ENCODE results near the gene ARPP19.
"Not testable (repeated sequence)": the region's sequence is repeated elsewhere in the genome, so short reads cannot be mapped to it uniquely, and the experiment has no call there.

The ARPP19 gene

GRCh38 chr15:52556524-52557273 is 12.1 kb downstream of the ARPP19 start:
- no peak for TF ChIP-seq TAF1 (IDR thresholded peaks at IDR 0.05; ENCODE audit: low read depth, low read length)
- TF ChIP-seq PAX5 (IDR thresholded peaks at IDR 0.05; ENCODE audit: insufficient read depth, low read length, severe bottlenecking) = no peak
- no peak for TF ChIP-seq POU2F2 (IDR thresholded peaks at IDR 0.05; ENCODE audit: low read depth, low read length)
- TF ChIP-seq POLR2A (IDR thresholded peaks at IDR 0.05; ENCODE audit: low read depth, low read length) = no peak
- TF ChIP-seq SPI1 (IDR thresholded peaks at IDR 0.05; ENCODE audit: low read depth, low read length) = no peak
- no peak for TF ChIP-seq POLR2AphosphoS5 (IDR thresholded peaks at IDR 0.05; ENCODE audit: low read depth, low read length)
- FAIRE-seq = no peak
- DNase-seq (ENCODE audit: insufficient read length, low spot score) = no peak

DNA sequence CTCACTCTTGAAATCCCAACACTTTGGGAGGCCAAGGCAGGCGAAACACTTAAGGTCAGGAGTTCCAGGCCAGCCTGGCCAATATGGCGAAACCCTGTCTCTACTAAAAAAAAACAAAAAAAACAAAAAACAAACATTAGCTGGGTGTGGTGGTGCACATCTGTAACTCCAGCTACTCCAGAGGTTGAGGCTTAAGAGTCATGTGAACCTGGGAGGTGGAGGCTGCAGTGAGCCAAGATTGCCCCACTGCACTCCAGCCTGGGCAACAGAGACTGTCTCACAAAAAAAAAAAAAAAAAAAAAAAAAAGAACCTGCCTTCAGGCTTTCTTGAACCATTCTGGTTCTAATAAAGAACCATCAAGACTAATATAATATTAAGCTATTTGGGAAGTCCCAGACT is 16.5 kb downstream of the ARPP19 start:
- FAIRE-seq = no peak
- TF ChIP-seq TAF1 (IDR thresholded peaks at IDR 0.05; ENCODE audit: low read depth, low read length) (no peak), PAX5 (IDR thresholded peaks at IDR 0.05; ENCODE audit: insufficient read depth, low read length, severe bottlenecking) (no peak), POU2F2 (IDR thresholded peaks at IDR 0.05; ENCODE audit: low read depth, low read length) (no peak), POLR2A (IDR thresholded peaks at IDR 0.05; ENCODE audit: low read depth, low read length) (no peak), POLR2AphosphoS5 (IDR thresholded peaks at IDR 0.05; ENCODE audit: low read depth, low read length) (no peak), SPI1 (IDR thresholded peaks at IDR 0.05; ENCODE audit: low read depth, low read length) (no peak)
- no peak for DNase-seq (ENCODE audit: insufficient read length, low spot score)

- no peak for FAIRE-seq
- no peak for DNase-seq (ENCODE audit: insufficient read length, low spot score)
- TF ChIP-seq PAX5 (IDR thresholded peaks at IDR 0.05; ENCODE audit: insufficient read depth, low read length, severe bottlenecking) (no peak), POU2F2 (IDR thresholded peaks at IDR 0.05; ENCODE audit: low read depth, low read length) (no peak), POLR2A (IDR thresholded peaks at IDR 0.05; ENCODE audit: low read depth, low read length) (no peak), TAF1 (IDR thresholded peaks at IDR 0.05; ENCODE audit: low read depth, low read length) (no peak), POLR2AphosphoS5 (IDR thresholded peaks at IDR 0.05; ENCODE audit: low read depth, low read length) (no peak)
Observed at GRCh38 chr15:52551762-52552161, 17.1 kb downstream of the ARPP19 start.

GRCh38 chr15:52551186-52551585 is 17.6 kb downstream of the ARPP19 start:
- peak; percentile 84 for FAIRE-seq
- DNase-seq (ENCODE audit: insufficient read length, low spot score) = not testable (repeated sequence)

GRCh38 chr15:52546031-52546751 is 22.6 kb downstream of the ARPP19 start:
- TF ChIP-seq POLR2AphosphoS5 (IDR thresholded peaks at IDR 0.05; ENCODE audit: low read depth, low read length) (peak; percentile 74; the same call in 1 of the 2 replicates), POLR2A (IDR thresholded peaks at IDR 0.05; ENCODE audit: low read depth, low read length) (peak; percentile 25; the same call in 1 of the 2 replicates), PAX5 (IDR thresholded peaks at IDR 0.05; ENCODE audit: insufficient read depth, low read length, severe bottlenecking) (no peak)
- FAIRE-seq = no peak
- DNase-seq (ENCODE audit: insufficient read length, low spot score) = no peak

DNA sequence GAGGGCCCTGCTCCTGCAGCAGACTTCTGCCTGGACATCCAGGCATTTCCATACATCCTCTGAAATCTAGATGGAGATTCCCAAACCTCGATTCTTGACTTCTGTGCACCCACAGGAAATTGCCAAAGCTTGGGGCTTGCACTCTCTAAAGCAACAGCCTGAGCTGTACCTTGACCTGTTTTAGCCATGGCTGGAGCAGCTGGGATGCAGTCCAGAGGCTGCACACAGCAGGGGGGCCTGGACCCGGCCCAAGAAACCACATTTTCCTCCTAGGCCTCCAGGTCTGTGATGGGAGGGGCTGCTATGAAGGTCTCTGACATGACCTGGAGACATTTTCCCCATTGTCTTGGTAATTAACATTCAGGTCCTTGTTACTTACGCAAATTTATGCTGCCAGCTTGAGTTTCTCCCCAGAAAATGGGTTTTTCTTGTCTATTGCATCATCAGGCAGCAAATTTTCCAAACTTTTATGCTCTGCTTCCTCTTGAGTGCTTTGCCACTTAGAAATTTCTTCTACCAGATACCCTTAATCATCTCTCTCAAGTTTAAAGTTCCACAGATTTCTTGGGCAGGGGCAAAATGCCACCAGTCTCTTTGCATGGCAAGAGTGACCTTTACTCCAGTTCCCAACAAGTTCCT is 28.3 kb downstream of the ARPP19 start:
- DNase-seq (ENCODE audit: insufficient read length, low spot score) = no peak
- FAIRE-seq = no peak
- TF ChIP-seq POU2F2 (IDR thresholded peaks at IDR 0.05; ENCODE audit: low read depth, low read length) = no peak
- no peak for TF ChIP-seq POLR2AphosphoS5 (IDR thresholded peaks at IDR 0.05; ENCODE audit: low read depth, low read length)
- no peak for TF ChIP-seq POLR2A (IDR thresholded peaks at IDR 0.05; ENCODE audit: low read depth, low read length)
- TF ChIP-seq TAF1 (IDR thresholded peaks at IDR 0.05; ENCODE audit: low read depth, low read length) = no peak
- no peak for TF ChIP-seq SPI1 (IDR thresholded peaks at IDR 0.05; ENCODE audit: low read depth, low read length)
- TF ChIP-seq PAX5 (IDR thresholded peaks at IDR 0.05; ENCODE audit: insufficient read depth, low read length, severe bottlenecking) = no peak

- no peak for TF ChIP-seq SPI1 (IDR thresholded peaks at IDR 0.05; ENCODE audit: low read depth, low read length)
- no peak for TF ChIP-seq POU2F2 (IDR thresholded peaks at IDR 0.05; ENCODE audit: low read depth, low read length)
- TF ChIP-seq PAX5 (IDR thresholded peaks at IDR 0.05; ENCODE audit: insufficient read depth, low read length, severe bottlenecking) = no peak
- TF ChIP-seq POLR2A (IDR thresholded peaks at IDR 0.05; ENCODE audit: low read depth, low read length) = no peak
- TF ChIP-seq POLR2AphosphoS5 (IDR thresholded peaks at IDR 0.05; ENCODE audit: low read depth, low read length) = no peak
- TF ChIP-seq TAF1 (IDR thresholded peaks at IDR 0.05; ENCODE audit: low read depth, low read length) = no peak
- DNase-seq (ENCODE audit: insufficient read length, low spot score) (no peak), FAIRE-seq (no peak)
Observed at GRCh38 chr15:52537459-52537858, 31.4 kb downstream of the ARPP19 start.

- DNase-seq (ENCODE audit: insufficient read length, low spot score) = no peak
- FAIRE-seq = no peak
- no peak for TF ChIP-seq POLR2AphosphoS5 (IDR thresholded peaks at IDR 0.05; ENCODE audit: low read depth, low read length)
- TF ChIP-seq SPI1 (IDR thresholded peaks at IDR 0.05; ENCODE audit: low read depth, low read length) = no peak
- no peak for TF ChIP-seq POLR2A (IDR thresholded peaks at IDR 0.05; ENCODE audit: low read depth, low read length)
- TF ChIP-seq TAF1 (IDR thresholded peaks at IDR 0.05; ENCODE audit: low read depth, low read length) = no peak
- TF ChIP-seq PAX5 (IDR thresholded peaks at IDR 0.05; ENCODE audit: insufficient read depth, low read length, severe bottlenecking) = no peak
- no peak for TF ChIP-seq POU2F2 (IDR thresholded peaks at IDR 0.05; ENCODE audit: low read depth, low read length)
Observed at GRCh38 chr15:52532427-52532826, 36.4 kb downstream of the ARPP19 start.

- DNase-seq (ENCODE audit: insufficient read length, low spot score) (no peak), FAIRE-seq (no peak)
- TF ChIP-seq POLR2AphosphoS5 (IDR thresholded peaks at IDR 0.05; ENCODE audit: low read depth, low read length) (no peak), TAF1 (IDR thresholded peaks at IDR 0.05; ENCODE audit: low read depth, low read length) (no peak), PAX5 (IDR thresholded peaks at IDR 0.05; ENCODE audit: insufficient read depth, low read length, severe bottlenecking) (no peak), POU2F2 (IDR thresholded peaks at IDR 0.05; ENCODE audit: low read depth, low read length) (no peak)
Observed at GRCh38 chr15:52529940-52530339, 38.9 kb downstream of the ARPP19 start.
